ENCODE measurements around the gene ZFHX3. TPM values are rescaled to one million over a fixed set of nuclear protein-coding genes. Genes with fewer than 3 reads are reported as not detected.

Gene ZFHX3
- total and polyA plus RNA-seq, 2 donors (not counting 3 experiments of a cell fraction or from before 2014, with no cell fraction given) = 3.7 to 18.8 TPM

GRCh38 chr16:73000020-73000906 is 47.7 kb downstream of the ZFHX3 start:
- Histone ChIP-seq H3K4me3 (replicated peaks in 1 of 3; ENCODE audit: insufficient read depth in 1 of 3, low read depth in 1 of 3, low read length in 3 of 3) (no peak overlapping the region), H3K36me3 (ENCODE audit: control insufficient read depth in 2 of 2, extremely low read depth in 1 of 2, insufficient read depth in 2 of 2, low read length in 2 of 2) (no peaks in the 10 kb centered on the region), H3K4me2 (ENCODE audit: insufficient read depth, low read length) (no peak overlapping the region), H3K27ac (ENCODE audit: insufficient read depth, low read depth, low read length) (no peak overlapping the region), H4K20me1 (replicated peaks; ENCODE audit: control insufficient read depth, extremely low read depth, insufficient read depth, low read length) (no peaks in the 10 kb centered on the region), H3K79me2 (ENCODE audit: control insufficient read depth, insufficient read depth, low read length) (peaks cover 15% of the 10 kb centered on the region), H3K4me1 (ENCODE audit: control insufficient read depth, extremely low read depth, insufficient read depth, low read length) (no peaks in the 10 kb centered on the region), H2AFZ (ENCODE audit: low read depth, low read length) (no peak overlapping the region), H3K9me3 (replicated peaks; ENCODE audit: control insufficient read depth, insufficient read depth, low read length) (no peaks in the 10 kb centered on the region), H3K9ac (replicated peaks; ENCODE audit: extremely low read depth, insufficient read depth, low read length) (no peak overlapping the region), H3K27me3 (ENCODE audit: control insufficient read depth in 2 of 2, insufficient read depth in 2 of 2, low read length in 2 of 2) (no peaks in the 10 kb centered on the region), H3K9me1 (replicated peaks; ENCODE audit: control insufficient read depth, extremely low read depth, insufficient read depth, low read length) (no peaks in the 10 kb centered on the region)
- CTCF ChIA-PET = interaction anchor here (1.1 to 1.3 kb wide), 2 partner anchors 12 to 94 kb away, joined by 3 read pairs; no protein-coding TSS in a partner anchor
- dilution Hi-C loops (cut with MboI; ENCODE audit: extremely low pct_ligation_motif_present, low sequenced_read_pairs) = no loop called here
- DNase-seq (ENCODE audit: low read depth, low spot score) (no peak), FAIRE-seq (no peak)
- TF ChIP-seq, protein P1, sequence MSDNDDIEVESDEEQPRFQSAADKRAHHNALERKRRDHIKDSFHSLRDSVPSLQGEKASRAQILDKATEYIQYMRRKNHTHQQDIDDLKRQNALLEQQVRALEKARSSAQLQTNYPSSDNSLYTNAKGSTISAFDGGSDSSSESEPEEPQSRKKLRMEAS (IDR thresholded peaks at IDR 0.05; ENCODE audit: insufficient read depth, insufficient read length) = no peak
- no peak for TF ChIP-seq JUN (IDR thresholded peaks at IDR 0.05; ENCODE audit: borderline replicate concordance, insufficient read depth, insufficient read length, low read depth)
- TF ChIP-seq MYC (IDR thresholded peaks at IDR 0.05; ENCODE audit: low read depth, low read length) = no peak
- no peak for TF ChIP-seq POLR2A (IDR thresholded peaks at IDR 0.05; ENCODE audit: low read depth, low read length)
- TF ChIP-seq CTCF (IDR thresholded peaks at IDR 0.05; ENCODE audit: extremely low read depth in 1 of 2, insufficient read depth in 1 of 2, low read depth in 1 of 2, low read length in 2 of 2) = no peak
- TF ChIP-seq GATA2 (IDR thresholded peaks at IDR 0.05; ENCODE audit: insufficient read depth, insufficient read length, low read depth, low read length) = no peak
- no peak for TF ChIP-seq EZH2 (IDR thresholded peaks at IDR 0.05; ENCODE audit: borderline replicate concordance, low read depth, low read length, severe bottlenecking)
- TF ChIP-seq FOS (IDR thresholded peaks at IDR 0.05; ENCODE audit: borderline replicate concordance, insufficient read depth, low read length) = no peak
- no peak for TF ChIP-seq POLR2AphosphoS5 (IDR thresholded peaks at IDR 0.05; ENCODE audit: insufficient read depth, low read depth, low read length)
- no TSS peak for BruUV-seq (replicated peaks)
- intact Hi-C loops (cut with micrococcal nuclease) = no loop called here
- POLR2A ChIA-PET = no interaction called here

All from endothelial cell of umbilical vein (primary cell).